GM18498 (cell line): Measurements from ENCODE around the gene RASAL3.
"Not testable (repeated sequence)": the region's sequence is repeated elsewhere in the genome, so short reads cannot be mapped to it uniquely, and the experiment has no call there.

Experiments
- ATAC-seq: cut with Tn5 transposase; IDR thresholded peaks from one replicate; pipeline ENCODE4 v1.9.1; 2021; ENCODE audit warnings: mild to moderate bottlenecking, moderate library complexity; ENCODE audit not compliant: unreplicated experiment

The RASAL3 gene

DNA sequence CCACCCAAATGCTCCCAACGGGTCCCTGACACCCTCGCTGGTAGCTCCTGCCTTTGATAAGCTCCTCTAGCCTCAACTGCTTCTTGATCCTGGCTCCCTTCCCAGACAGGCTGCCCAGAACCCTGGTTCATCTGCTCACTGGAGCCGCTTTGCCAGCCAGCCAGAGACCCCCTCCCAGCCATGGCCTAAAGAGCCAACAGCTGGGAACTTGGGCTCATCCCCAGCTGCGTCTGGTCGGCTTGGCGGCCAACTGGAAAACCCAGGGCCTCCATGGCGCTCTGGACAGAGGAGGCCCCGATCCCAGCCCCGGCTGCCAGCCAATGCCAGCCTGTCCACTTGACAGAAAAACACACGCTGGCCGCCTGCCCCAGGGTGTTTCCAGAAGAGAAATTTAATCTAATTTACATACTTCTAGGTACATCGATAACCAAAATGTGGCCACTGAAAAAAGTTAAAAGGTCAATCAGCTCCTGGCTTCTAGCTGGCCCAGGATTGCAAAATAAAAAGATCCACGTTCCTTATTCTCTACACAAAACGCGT lies 42.6 kb downstream of the RASAL3 start:
- no peak for ATAC-seq

DNA sequence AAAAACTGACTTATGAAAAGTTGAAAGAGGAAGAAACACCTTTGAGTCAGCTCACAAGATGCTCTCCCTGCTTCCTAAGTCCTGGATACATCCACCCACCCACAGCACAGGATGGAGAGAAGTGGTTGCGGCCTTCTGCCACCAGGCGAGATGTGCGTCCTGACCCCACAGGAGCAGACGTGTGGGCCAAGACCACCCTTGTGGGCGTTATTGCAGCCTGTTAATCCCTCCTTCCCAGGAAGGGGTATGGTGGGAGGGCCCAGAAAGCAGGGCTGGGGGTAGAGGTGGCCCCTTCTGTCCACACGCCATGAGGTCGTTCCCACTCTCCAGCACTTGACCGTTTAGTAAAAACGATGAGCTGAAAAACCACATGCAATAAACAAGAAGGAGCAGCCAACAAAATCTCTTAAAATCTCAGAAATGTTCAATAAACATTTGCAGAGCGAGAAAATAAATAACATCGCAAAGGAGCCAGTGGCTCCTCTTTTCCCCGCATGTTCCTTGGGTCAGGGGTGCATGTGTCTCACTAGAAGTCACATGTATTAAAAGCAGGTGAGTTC lies 43.1 kb downstream of the RASAL3 start:
- no peak for ATAC-seq

DNA sequence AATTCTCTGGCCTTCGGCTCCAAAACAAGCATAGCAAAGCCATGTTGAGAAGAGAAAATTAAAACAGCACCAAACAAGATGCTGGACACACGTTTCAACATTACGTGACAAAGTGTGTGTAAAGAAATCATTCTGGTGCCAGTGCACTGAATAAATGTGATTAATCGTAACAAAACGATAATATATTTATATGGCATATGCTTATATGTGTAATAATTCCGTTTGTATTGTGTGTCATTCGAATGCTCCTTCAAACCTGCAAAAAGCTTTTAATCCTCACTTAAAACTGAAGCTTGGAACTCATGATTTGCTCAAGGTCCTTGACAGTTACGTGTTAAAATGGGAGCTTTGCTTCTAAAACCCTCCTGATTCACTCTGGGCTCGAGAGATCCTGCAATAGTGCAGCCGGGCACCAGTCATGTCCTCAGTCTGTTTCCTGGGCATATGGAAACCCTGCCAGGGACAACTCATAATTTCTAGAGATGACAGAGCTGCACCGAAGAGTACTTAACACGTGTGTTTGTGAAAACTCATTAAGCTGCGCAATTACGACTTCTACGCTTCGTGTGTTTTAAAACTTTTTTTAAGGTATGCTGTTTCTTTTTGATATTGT lies 44.8 kb downstream of the RASAL3 start:
- ATAC-seq: no peak

DNA sequence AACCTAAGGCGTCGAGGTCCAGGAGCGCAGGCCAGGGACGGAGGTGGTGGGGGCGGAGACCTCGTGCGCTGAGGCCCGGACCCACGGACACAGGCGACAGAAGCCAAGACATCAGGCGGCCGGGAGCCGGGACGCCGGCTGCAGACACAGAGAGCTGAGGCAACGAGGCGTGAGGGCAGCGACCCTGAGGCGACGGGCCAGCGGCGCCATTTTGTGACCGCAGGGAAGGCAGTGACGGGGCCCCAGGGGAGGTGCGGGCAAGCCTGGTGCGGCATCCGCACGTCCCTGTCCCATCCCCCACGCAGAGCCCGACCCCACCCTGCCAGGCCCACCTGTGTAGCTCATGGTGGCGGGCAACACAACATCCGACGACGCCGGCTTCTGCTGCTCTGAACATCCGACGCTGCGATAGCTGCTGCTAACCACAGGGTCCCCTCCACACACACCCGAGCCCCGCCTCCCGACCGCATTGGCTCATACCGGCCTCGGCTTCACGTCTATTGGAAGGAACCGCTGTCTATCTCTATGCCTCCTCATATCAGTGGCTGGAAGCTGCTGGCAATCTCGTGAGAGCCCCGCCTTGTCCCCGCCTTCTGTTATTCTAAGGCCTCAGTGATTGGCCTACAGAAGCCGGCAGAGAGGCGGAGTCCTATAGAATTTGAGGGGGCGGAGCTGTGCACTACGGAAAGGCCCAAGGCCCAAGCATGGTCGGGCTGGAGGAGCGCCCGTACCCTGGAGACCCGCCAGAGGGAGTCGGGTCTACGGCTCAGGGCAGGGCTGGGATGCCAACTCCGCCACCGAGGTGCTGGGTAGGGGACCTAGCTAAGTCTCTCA lies 45.5 kb downstream of the RASAL3 start, which contains the start of gene AKAP8L:
Gene AKAP8L, minus strand, starts transcription at position 410 of the 834 bp plus-strand sequence. Its CDS starts 65 bp downstream, at position 345.
- peak; percentile 94 for ATAC-seq

DNA sequence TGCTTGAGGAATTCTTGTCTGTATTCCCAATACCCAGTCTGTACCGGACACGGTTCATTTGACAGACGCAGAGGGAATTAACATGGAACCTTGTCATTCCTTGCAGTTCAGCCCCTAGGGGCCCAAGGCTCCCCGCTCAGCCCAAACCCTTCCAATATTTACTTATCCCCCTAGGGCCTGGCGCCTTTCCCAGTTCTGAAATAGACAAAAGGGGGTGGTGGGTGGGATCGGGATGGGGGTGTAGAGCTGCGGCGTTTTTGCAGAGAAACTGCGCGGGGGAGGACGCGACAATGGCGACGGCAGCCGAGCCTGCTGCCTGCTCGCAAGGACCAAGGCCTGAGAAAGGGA lies 46.1 kb downstream of the RASAL3 start:
- ATAC-seq: no peak

DNA sequence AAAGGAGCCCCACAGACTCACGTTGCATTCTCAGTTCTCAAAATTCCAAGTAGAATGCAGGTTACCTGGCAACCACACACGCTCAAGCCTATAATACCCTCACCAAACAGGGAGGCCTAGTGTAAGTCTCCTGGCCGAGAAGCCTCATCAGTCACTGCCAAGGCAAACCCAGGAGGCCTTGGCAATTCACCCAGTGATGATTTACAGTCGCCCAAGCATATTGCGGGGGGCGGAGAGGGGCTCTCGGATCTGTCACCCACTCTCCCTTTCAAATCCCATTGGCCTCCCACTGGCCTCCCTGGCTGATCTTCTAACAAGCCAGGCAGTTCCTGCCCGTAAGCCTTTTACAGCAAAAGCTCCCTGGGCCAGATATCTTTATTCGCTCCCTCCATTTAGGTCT lies 46.6 kb downstream of the RASAL3 start:
- ATAC-seq: no peak

DNA sequence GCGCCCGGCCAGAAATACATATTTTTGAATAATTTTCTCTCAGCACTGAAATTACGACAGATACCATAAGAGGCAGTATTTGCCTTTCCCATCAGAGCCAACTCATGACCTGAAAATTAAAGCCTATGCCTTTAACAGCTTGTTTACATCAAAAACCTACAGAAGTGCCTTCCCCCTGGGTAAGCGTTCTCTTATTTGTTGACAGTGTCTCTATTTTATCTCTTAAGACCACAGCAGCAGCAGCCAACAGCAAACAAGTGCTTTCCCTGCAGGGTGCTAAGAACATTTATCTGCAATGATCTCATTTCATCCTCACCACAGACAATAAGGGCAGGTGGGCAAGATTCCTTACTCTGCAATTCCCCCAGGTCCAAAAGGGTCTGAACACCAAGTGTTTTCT lies 51.5 kb downstream of the RASAL3 start:
- no peak for ATAC-seq

DNA sequence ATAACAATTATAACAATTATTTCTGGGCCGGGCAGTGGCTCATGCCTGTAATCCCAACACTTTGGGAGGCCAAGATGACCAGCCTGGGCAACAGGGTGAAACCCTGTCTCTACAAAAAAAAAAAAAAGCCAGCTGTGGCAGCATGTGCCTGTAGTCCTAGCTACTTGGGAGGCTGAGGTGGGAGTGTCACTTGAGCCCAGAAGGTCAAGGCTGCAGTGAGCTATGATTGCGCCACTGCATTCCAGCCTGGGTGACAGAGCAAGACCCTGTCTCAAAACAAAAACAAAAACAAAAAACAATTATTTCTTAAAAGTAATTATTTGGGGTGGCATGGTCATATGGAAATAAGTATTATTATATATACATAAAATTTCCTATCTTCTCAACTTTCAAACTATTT lies 53.0 kb downstream of the RASAL3 start:
- not testable (repeated sequence) for ATAC-seq

DNA sequence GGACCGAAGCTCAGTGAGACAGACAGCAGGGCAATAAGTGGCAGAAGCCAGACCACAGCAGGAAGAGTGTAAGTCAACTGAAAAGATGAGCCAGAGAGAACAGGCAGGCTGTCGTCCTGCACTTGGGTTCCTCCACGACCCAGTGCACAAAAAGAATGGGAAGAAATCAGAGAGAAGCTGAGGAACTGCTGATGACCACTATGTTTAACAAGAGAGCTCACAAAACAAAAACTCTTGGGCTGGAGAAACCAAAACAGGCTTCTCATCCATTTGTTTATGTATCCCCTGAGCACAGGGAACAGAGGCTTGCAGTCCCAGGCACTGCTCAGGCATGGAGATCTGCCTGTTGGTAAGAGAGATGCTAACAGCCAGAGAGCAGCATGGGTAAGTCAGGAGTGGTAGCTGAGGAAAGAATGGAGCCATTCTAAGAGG lies 59.5 kb downstream of the RASAL3 start:
- ATAC-seq: no peak

DNA sequence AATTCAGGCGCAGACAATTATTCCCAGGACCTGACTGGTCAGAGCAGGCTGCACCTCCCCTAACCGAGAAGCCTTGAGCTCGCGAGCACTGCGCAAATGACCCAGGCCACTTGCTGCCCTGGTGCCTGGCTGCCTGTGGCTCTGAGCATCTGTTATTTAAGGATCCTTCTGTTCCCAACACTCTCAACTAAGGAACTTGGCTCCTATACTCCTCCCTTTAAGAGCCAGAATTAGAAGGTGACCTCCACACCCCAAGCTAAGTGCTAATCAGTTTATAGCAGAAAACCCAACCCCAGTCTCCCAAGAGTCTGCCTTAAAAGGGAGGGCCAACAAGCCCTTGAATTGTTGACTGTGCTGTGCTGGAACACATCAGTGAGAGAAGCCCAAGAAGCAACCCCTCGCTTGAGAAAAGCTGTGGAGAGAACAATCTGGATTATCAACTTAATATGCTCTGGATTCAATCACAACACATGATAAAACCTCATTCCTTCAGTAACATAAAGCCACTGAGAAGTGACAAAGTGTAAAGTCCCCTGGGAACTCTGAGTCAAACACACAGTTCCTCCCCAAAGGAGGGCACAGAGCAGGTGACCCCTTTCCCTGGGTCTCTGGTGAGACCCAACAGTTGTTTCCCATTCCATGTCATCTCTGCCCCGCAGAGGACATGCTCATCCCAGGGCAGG lies 60.1 kb downstream of the RASAL3 start:
- no peak for ATAC-seq

DNA sequence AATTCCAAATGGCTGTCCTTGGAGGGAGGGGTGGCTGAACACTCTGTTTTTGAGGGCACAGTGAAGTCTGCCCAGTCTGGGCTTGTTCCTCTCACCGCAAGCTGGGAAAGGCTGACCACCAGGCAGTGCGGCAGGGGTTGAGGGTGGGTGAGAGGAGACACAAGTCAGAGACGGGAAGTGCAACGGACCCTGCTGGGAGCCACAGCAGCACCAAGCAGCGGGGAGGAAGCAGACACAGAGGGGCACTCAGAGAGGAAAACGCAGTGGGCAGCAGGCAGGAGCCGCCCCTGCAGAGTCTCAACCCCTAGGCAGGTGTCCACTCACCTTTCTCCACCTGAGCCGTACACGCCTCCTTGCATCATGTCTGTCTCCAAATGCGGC lies 61.2 kb downstream of the RASAL3 start:
- ATAC-seq: no peak

DNA sequence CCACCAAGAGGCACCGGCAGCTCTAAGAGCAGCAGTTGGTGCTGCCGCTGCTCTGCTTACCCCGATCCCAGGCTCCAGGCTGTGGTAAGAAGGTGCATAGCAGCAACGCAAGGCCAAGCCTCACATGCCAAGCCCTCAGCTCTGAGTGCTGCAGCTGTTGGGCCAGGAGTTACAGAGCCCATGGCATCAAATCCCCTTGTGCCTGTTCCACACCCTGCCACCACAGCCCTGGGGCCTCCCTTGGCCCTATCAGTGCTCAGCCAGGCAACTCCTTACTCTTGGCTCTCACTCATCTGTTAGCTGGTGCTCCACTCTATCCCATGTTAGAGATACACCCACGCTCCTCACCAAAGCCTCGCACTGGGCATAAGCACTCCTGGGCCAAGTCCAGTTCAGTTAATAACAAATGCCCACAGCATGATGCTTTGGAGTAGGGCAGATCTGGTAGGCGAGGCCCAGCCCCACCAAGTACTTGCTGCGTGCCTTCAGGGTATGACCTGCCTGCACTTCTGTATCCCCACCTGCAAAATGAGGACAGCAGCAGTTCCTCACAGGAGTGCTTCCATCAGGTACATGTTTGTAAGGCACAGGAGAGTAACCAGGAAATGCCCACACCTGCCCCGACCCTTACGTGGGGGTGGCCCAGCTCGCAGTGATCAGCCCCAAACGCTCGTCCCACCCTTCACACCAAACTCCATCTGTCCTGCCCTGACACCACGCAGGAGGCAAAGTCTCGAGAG lies 61.8 kb downstream of the RASAL3 start:
- ATAC-seq: no peak
